ENCODE data around the gene GABBR2.

GABBR2 gene

GRCh38 chr9:98635374-98635773 lies 73.4 kb downstream of the GABBR2 start:
- Histone ChIP-seq H3K4me2 (ENCODE audit: low read length) (no peak overlapping the region), H4K20me1 (ENCODE audit: control insufficient read depth, insufficient read depth, low read depth, low read length) (no peaks in the 10 kb centered on the region), H3F3A (ENCODE audit: control insufficient read depth, insufficient read depth) (no peaks in the 10 kb centered on the region), H3K4me3 (ENCODE audit: low read length) (no peak overlapping the region), H3K27ac (ENCODE audit: low read depth, low read length) (no peak overlapping the region), H3K79me2 (ENCODE audit: control insufficient read depth, low read length) (no peaks in the 10 kb centered on the region), H3K4me1 (ENCODE audit: control insufficient read depth, low read length) (no peaks in the 10 kb centered on the region), H3K27me3 (ENCODE audit: control insufficient read depth, low read length) (peaks cover 3% of the 10 kb centered on the region; the same call in 1 of the 2 replicates), H3K36me3 (ENCODE audit: control insufficient read depth, low read length) (no peaks in the 10 kb centered on the region), H3K9me2 (replicated peaks; ENCODE audit: control insufficient read depth, low read length) (no peaks in the 10 kb centered on the region), H3K9me3 (ENCODE audit: control insufficient read depth, insufficient read depth, low read length) (no peaks in the 10 kb centered on the region)
- TF ChIP-seq CTCF (IDR thresholded peaks at IDR 0.05; ENCODE audit: low read depth, low read length, poor library complexity, severe bottlenecking) (no peak), EZH2phosphoT487 (IDR thresholded peaks at IDR 0.05; ENCODE audit: borderline replicate concordance, low read length) (no peak)

DNA sequence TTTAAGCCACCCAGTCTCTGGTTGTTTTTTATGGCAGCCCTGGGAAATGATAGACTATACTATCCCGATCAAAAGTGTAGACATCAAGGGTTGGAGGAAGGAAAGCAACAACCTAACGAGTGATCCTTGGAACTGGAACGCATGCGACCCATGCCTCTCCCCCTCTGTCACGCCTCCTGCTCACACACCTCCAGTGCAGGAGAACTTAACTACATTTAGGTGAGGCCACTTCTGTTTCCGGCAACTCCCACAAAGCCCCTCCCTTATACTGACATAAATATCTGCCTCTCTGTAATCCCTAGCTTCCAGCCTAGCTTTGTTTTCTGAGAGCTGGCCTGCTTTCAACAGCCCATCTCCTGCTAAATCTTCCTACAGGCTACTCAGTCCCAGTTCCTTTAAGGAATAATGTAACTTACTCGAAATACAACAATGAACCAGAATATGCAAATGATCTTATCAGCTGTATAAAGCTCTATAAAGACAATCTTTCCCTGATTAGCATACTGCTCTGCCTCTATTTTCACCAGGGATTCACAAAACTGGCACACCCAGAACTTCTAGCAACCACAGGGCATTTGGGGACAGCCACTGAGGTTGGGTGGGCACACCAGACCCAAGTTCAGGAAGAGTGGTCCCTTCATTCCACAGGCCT lies 73.9 kb downstream of the GABBR2 start:
- peaks cover 3% of the 10 kb centered on the region; the same call in 1 of the 2 replicates for H3K27me3 ChIP-seq (ENCODE audit: control insufficient read depth, low read length)
- H3K4me3 ChIP-seq (ENCODE audit: low read length): no peak overlapping the region
- no peaks in the 10 kb centered on the region for H3F3A ChIP-seq (ENCODE audit: control insufficient read depth, insufficient read depth)
- H3K36me3 ChIP-seq (ENCODE audit: control insufficient read depth, low read length): no peaks in the 10 kb centered on the region
- no peak overlapping the region for H3K27ac ChIP-seq (ENCODE audit: low read depth, low read length)
- TF ChIP-seq CTCF (IDR thresholded peaks at IDR 0.05; ENCODE audit: low read depth, low read length, poor library complexity, severe bottlenecking) (no peak), EZH2phosphoT487 (IDR thresholded peaks at IDR 0.05; ENCODE audit: borderline replicate concordance, low read length) (no peak)
- H3K9me2 ChIP-seq (replicated peaks; ENCODE audit: control insufficient read depth, low read length): no peaks in the 10 kb centered on the region
- no peaks in the 10 kb centered on the region for H3K4me1 ChIP-seq (ENCODE audit: control insufficient read depth, low read length)
- H3K79me2 ChIP-seq (ENCODE audit: control insufficient read depth, low read length): no peaks in the 10 kb centered on the region
- no peaks in the 10 kb centered on the region for H4K20me1 ChIP-seq (ENCODE audit: control insufficient read depth, insufficient read depth, low read depth, low read length)
- no peak overlapping the region for H3K4me2 ChIP-seq (ENCODE audit: low read length)
- H3K9me3 ChIP-seq (ENCODE audit: control insufficient read depth, insufficient read depth, low read length): no peaks in the 10 kb centered on the region

- Histone ChIP-seq H3K4me1 (ENCODE audit: control insufficient read depth, low read length) (no peaks in the 10 kb centered on the region), H3K36me3 (ENCODE audit: control insufficient read depth, low read length) (no peaks in the 10 kb centered on the region), H3K9me3 (ENCODE audit: control insufficient read depth, insufficient read depth, low read length) (no peaks in the 10 kb centered on the region), H3K27ac (ENCODE audit: low read depth, low read length) (no peak overlapping the region), H4K20me1 (ENCODE audit: control insufficient read depth, insufficient read depth, low read depth, low read length) (no peaks in the 10 kb centered on the region), H3K4me3 (ENCODE audit: low read length) (no peak overlapping the region), H3K79me2 (ENCODE audit: control insufficient read depth, low read length) (no peaks in the 10 kb centered on the region), H3F3A (ENCODE audit: control insufficient read depth, insufficient read depth) (no peaks in the 10 kb centered on the region), H3K9me2 (replicated peaks; ENCODE audit: control insufficient read depth, low read length) (no peaks in the 10 kb centered on the region), H3K4me2 (ENCODE audit: low read length) (no peak overlapping the region), H3K27me3 (ENCODE audit: control insufficient read depth, low read length) (peaks cover 3% of the 10 kb centered on the region; the same call in 1 of the 2 replicates)
- TF ChIP-seq EZH2phosphoT487 (IDR thresholded peaks at IDR 0.05; ENCODE audit: borderline replicate concordance, low read length) (no peak), CTCF (IDR thresholded peaks at IDR 0.05; ENCODE audit: low read depth, low read length, poor library complexity, severe bottlenecking) (no peak)
Measured at GRCh38 chr9:98632839-98633238, 75.9 kb downstream of the GABBR2 start.
